Effector CD8-positive, alpha-beta T cell (primary cell): ENCODE data around the gene KCTD17.

ENCODE experiments used
- DNase-seq: peaks from one replicate; lab custom pipeline; 2025; lab: John Stamatoyannopoulos, UW

The KCTD17 gene

GRCh38 chr22:37105990-37106389, 54.4 kb downstream of the KCTD17 start:
- DNase-seq: no peak

- no peak for DNase-seq
Measured at GRCh38 chr22:37107816-37108621, 56.5 kb downstream of the KCTD17 start.

- DNase-seq: no peak
Measured at GRCh38 chr22:37109242-37109917, 57.8 kb downstream of the KCTD17 start, which contains the start of gene TMPRSS6. TSS of gene TMPRSS6 (minus strand) at chr22:37109713. CDS start at chr22:37103417, 6,296 bp downstream.

- DNase-seq: no peak
Measured at GRCh38 chr22:37111156-37111717, 59.7 kb downstream of the KCTD17 start.

- DNase-seq: no peak
Measured at GRCh38 chr22:37112084-37112728, 60.7 kb downstream of the KCTD17 start.
